Activated CD8-positive, alpha-beta memory T cell treated with anti-CD3 and anti-CD28 coated beads, Interleukin-2, amount 10 ng/mL, durations not matched to agents 7 days and 5 days (primary cell): Measurements from ENCODE around the gene PEA15. TPM values are rescaled to one million over a fixed set of nuclear protein-coding genes. Genes with fewer than 3 reads are reported as not detected.

Source experiments
- ATAC-seq: fragments of 150-1000 bp; cut with Tn5 transposase; one replicate; pipeline ENCODE4 v1.10.0; 2021; ENCODE audit warnings: moderate library complexity
- CTCF ChIA-PET: fragments of 350-600 bp; sonication (Branson Sonifier 250); formaldehyde crosslinking; loops from one replicate; lab custom pipeline; 2021; ENCODE audit warnings: antibody characterized with exemption; lab: Charles Lee
- DNase-seq: peaks from one replicate; pipeline ENCODE4 v3.0.0-alpha.2; 2020
- H3K27ac Mint-ChIP-seq: one replicate; pipeline ENCODE4 v1.8.0; 2021; ENCODE audit warnings: mild to moderate bottlenecking, mixed read lengths
- H3K27me3 Mint-ChIP-seq: one replicate; pipeline ENCODE4 v1.8.0; 2021; ENCODE audit warnings: mixed read lengths
- H3K36me3 Mint-ChIP-seq: one replicate; pipeline ENCODE4 v1.8.0; 2021; ENCODE audit warnings: mild to moderate bottlenecking, mixed read lengths
- H3K4me1 Mint-ChIP-seq: one replicate; pipeline ENCODE4 v1.8.0; 2021; ENCODE audit warnings: mixed read lengths
- H3K4me3 Mint-ChIP-seq: one replicate; pipeline ENCODE4 v1.8.0; 2021; ENCODE audit warnings: mild to moderate bottlenecking, moderate library complexity, mixed read lengths
- H3K9me3 Mint-ChIP-seq: one replicate; pipeline ENCODE4 v1.8.0; 2022; ENCODE audit warnings: low read depth, mixed read lengths
- total RNA-seq, 2 experiments: library from RNA; stranded (reverse); gene quantifications; one replicate each; pipeline ENCODE4 v1.2.3, GENCODE V29; 2021

Gene PEA15
- total RNA-seq, 2 experiments from 2014 or later = 36.0 to 43.2 TPM

DNA sequence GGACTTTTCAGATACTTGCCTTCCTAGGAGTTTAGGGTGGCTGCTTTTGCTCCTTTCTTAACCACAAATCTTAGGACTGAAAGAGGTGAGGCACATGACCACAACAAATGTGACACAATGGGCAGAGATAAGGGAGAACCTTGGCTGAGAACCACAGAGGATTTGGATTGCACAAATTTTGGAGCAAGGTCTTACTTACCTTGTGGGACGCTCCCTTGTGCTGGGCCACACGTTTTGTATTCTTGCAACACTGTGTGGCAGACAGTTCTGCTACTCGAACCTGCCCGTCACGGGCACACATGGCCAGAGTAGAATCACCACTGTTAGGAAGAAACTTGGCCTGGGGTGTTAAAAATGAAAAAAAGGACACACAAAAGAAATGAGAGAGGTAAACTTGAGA is 33.2 kb downstream of the PEA15 start:
- ATAC-seq (no peak), DNase-seq (no peak)
- Mint-ChIP-seq H3K27ac (no peak overlapping the region), H3K4me3 (no peak overlapping the region), H3K36me3 (peaks cover 38% of the 10 kb centered on the region), H3K4me1 (peaks cover 2% of the 10 kb centered on the region), H3K27me3 (no peaks in the 10 kb centered on the region), H3K9me3 (no peaks in the 10 kb centered on the region)
- CTCF ChIA-PET = interaction anchor here (1.4 to 7.3 kb wide), 2 partner anchors 14 to 153 kb away, joined by 5 to 31 read pairs; no protein-coding TSS in a partner anchor

DNA sequence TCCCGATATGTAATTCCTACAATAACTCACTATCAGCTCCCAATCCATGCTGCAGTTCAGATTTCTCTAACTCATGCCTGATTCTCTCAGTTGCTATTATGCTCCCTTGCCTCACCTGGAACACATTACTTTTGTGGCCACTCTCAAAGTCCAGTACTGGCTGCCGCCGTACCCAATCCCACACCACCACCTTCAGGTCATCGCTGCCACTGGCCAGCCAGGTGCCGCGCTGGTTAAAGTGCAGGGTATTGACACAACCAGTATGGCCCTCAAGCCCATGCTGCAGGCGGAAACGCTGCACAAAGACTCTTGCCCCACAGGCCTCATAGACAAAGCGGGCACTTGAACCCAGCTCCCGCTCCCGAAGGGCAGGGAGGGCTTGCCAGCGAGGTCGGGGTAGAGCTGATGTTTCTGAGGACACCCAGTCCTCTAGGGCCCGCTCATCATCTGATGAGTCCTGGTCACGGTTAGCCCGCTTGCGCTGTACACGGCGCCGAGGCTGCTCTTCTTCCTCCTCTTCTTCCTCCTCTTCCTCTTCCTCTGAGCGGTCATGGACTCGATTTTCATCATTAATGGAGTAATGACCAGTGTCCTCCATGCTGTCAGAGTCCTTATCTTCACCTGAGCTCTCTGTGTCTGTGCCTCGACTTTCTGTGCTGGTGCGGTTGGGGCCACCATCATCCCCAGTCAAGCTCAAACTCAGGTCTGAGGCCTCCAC is 34.6 kb downstream of the PEA15 start:
- Mint-ChIP-seq H3K9me3 (no peaks in the 10 kb centered on the region), H3K4me3 (no peak overlapping the region), H3K27me3 (no peaks in the 10 kb centered on the region), H3K4me1 (peaks cover 2% of the 10 kb centered on the region), H3K27ac (no peak overlapping the region), H3K36me3 (peaks cover 32% of the 10 kb centered on the region)
- ATAC-seq = no peak
- CTCF ChIA-PET = interaction anchor here (1.4 to 7.3 kb wide), 4 partner anchors 11 to 154 kb away, joined by 3 to 31 read pairs (median 6); no protein-coding TSS in a partner anchor
- no peak for DNase-seq

DNA sequence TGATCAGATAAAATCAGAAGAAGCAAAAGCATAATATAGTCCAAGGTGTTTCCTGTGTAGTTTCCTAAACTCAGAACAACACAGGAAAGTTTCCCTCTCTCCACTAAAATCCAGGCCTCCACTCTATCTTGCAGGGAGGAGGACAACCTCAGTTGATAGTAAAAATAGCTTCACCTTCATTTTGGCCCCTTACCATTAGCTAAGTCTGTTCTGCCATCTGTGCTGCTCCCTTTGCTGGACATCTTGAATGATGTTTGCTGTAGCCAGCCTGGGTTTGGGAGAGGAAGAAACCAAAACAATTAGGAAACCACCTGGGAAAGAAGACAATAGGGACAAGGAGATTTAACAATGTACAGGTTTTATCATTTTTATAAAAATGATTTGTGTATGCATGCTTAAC is 38.6 kb downstream of the PEA15 start:
- DNase-seq (no peak), ATAC-seq (no peak)
- no peak overlapping the region for H3K4me3 Mint-ChIP-seq
- CTCF ChIA-PET = interaction anchor here (0.8 to 1.5 kb wide), 5 partner anchors 8 to 236 kb away, joined by 3 to 9 read pairs (median 3); no protein-coding TSS in a partner anchor
- H3K27me3 Mint-ChIP-seq = no peaks in the 10 kb centered on the region
- no peaks in the 10 kb centered on the region for H3K4me1 Mint-ChIP-seq
- no peaks in the 10 kb centered on the region for H3K9me3 Mint-ChIP-seq
- H3K36me3 Mint-ChIP-seq = peaks cover 15% of the 10 kb centered on the region
- no peak overlapping the region for H3K27ac Mint-ChIP-seq

DNA sequence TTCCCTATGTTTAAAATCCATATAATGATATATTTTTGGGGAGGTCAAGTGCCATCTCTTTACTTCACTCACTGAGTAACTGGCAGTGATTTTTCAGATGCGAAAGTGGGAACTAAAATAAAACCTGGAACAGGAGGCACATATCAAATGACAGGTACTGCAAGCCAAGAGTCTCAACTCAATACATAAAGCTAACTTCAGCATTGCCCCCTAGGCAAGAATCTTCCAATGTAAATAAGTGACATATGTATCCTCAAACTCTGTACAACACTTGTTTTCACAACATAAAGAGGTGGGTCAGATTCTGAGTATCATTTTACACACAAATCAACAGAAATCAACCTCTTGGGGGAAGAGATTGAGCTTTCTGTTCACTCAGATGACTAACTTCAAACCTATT is 39.0 kb downstream of the PEA15 start:
- CTCF ChIA-PET = interaction anchor here (0.5 to 1.5 kb wide), 6 partner anchors 8 to 236 kb away, joined by 3 to 9 read pairs (median 3); no protein-coding TSS in a partner anchor
- no peaks in the 10 kb centered on the region for H3K27me3 Mint-ChIP-seq
- no peaks in the 10 kb centered on the region for H3K9me3 Mint-ChIP-seq
- DNase-seq (no peak), ATAC-seq (no peak)
- no peak overlapping the region for H3K27ac Mint-ChIP-seq
- peaks cover 15% of the 10 kb centered on the region for H3K36me3 Mint-ChIP-seq
- no peaks in the 10 kb centered on the region for H3K4me1 Mint-ChIP-seq
- no peak overlapping the region for H3K4me3 Mint-ChIP-seq

DNA sequence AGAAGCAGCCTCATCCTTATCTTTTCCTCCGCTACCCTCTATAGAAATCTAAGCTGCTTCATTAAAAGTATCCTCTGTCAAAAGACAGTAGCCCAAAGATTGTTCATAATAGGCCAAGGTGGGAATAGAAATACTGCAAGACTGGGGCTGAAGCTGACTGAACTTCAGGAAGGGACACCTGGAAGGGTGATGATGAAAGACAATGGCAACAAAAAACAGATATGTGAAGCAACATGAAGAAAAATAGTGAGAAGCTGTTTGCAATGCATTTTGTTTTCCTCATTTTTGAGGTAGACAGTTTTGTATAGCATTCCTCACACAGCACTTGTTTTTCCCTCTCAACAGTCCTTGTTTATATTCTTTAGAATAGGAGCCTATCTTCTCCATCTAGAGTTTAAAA is 40.2 kb downstream of the PEA15 start:
- Mint-ChIP-seq H3K9me3 (no peaks in the 10 kb centered on the region), H3K27me3 (no peaks in the 10 kb centered on the region), H3K27ac (no peak overlapping the region), H3K4me1 (no peaks in the 10 kb centered on the region), H3K4me3 (no peak overlapping the region), H3K36me3 (peaks cover 12% of the 10 kb centered on the region)
- DNase-seq (no peak), ATAC-seq (no peak)
- CTCF ChIA-PET = no interaction called here

DNA sequence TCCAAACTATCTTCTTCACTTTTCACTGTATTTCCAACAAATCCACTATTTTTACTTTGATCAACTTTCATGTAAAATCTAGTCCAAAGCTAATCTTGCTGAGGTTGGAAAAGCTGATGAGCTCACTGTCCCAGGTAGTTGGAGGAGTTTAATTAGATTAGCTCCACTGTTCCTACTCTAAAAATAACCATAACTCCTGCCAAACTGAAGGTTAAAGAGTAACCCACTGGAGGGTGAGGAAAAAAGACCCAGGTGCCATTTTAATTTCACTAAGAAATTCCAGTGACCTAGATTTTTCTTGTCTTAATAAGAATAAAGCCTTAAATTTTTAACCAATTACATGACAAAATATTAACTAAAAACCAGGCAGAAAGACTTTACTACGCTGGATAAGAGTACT is 41.9 kb downstream of the PEA15 start:
- no peaks in the 10 kb centered on the region for H3K9me3 Mint-ChIP-seq
- DNase-seq (no peak), ATAC-seq (no peak)
- no peak overlapping the region for H3K27ac Mint-ChIP-seq
- peaks cover 3% of the 10 kb centered on the region for H3K4me1 Mint-ChIP-seq
- no peaks in the 10 kb centered on the region for H3K27me3 Mint-ChIP-seq
- no peak overlapping the region for H3K4me3 Mint-ChIP-seq
- peaks cover 11% of the 10 kb centered on the region for H3K36me3 Mint-ChIP-seq
- CTCF ChIA-PET = interaction anchor here (0.5 to 1.4 kb wide), 2 partner anchors 54 to 173 kb away, joined by 3 to 4 read pairs; no protein-coding TSS in a partner anchor

DNA sequence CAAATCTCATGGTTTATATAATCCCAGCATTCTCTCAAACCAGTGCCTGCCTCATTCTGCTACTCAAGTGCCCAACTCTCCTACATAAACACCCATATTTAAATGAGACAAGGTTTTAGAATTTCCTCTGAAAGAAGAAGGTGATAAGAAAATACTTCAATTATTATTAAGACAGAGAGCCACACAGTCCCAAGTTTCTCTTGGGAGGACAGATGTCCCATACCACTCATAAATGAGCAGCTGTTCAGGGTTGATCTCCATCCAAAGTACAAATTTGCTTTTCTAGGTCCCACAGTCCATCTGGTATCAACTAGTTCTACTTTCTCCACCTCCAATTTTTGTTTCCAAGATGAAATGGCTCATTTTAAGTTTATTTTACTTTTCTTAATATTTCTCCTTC is 45.8 kb downstream of the PEA15 start:
- DNase-seq (no peak), ATAC-seq (no peak)
- Mint-ChIP-seq H3K9me3 (no peaks in the 10 kb centered on the region), H3K4me3 (no peak overlapping the region), H3K36me3 (peaks cover 10% of the 10 kb centered on the region), H3K27ac (no peak overlapping the region), H3K27me3 (no peaks in the 10 kb centered on the region), H3K4me1 (peaks cover 4% of the 10 kb centered on the region)
- CTCF ChIA-PET = interaction anchor here (1.0 to 5.3 kb wide), 12 partner anchors 9 to 166 kb away, joined by 3 to 47 read pairs (median 12); partner anchors contain the start of gene IGSF8

DNA sequence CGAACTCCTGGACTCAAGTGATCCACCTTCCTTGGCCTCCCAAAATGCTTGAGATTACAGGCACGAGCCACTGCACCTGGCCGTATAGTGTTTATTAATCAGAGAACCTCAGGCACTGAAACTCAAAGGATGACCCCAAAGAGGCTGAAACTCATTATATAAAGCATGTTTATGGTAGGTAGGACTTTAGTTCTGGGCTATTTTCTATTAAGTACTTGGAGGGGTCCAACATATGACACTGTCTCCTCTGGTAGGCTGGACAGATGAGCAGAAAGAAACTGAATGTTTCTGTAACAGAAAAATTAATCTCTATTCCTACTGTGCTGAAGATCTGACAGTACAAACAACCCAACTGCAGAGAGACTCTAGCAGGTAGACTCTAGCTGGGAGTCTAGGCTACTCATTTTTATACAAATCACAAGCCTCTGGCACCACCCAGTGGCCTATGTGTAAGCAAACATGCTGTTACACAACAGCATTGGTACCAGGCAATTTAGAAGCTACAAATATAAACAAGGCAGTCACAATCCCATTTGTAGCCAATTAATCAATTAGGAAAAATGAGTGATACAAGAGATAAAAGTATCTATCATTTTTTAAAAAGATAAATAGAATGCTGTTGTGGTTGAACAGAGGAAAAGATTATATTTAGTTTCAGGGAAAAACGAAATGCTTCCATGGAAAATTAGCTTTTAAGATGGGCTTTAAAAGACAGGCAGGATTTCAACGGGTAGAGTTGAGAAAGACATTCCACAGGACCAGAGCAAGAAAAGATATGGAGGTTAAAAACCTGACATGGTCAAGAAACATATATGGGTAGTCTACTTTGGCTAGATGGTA is 46.7 kb downstream of the PEA15 start:
- Mint-ChIP-seq H3K36me3 (peaks cover 10% of the 10 kb centered on the region), H3K4me3 (no peak overlapping the region), H3K4me1 (peaks cover 11% of the 10 kb centered on the region), H3K27ac (no peak overlapping the region), H3K9me3 (no peaks in the 10 kb centered on the region), H3K27me3 (no peaks in the 10 kb centered on the region)
- CTCF ChIA-PET = interaction anchor here (0.6 to 5.3 kb wide), 36 partner anchors 8 to 205 kb away, joined by 3 to 47 read pairs (median 4); partner anchors contain the start of genes CASQ1, DCAF8, IGSF8 and PEA15
- peak; percentile 92 for ATAC-seq
- DNase-seq = peak; percentile 74

DNA sequence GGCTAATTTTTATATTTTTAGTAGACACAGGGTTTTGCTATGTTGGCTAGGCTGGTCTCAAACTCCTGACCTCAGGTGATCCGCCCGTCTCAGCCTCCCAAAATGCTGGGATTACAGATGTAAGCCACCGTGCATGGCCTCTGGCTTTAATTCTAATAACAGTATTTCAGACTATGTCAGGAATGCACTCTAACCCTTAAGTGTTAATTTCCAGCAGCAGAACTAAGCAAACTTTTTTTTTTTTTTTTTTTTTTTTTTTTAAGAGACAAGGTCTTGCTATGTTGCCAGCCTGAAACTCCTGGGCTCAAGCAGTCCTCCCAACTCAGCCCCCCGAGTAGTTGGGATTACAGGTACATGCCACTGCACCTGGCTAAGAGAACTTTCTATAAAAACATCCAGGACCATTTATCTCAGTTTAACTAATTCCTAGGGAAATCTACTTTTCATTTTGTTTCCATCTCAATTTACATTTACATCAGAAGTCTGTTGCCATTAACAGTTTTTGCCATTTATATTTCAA is 50.7 kb downstream of the PEA15 start:
- no peak overlapping the region for H3K27ac Mint-ChIP-seq
- H3K9me3 Mint-ChIP-seq = no peaks in the 10 kb centered on the region
- CTCF ChIA-PET = interaction anchor here (0.7 to 4.3 kb wide), 3 partner anchors 35 to 124 kb away, joined by 3 to 46 read pairs (median 4); partner anchors contain the start of gene CASQ1
- no peaks in the 10 kb centered on the region for H3K27me3 Mint-ChIP-seq
- no peak for ATAC-seq
- H3K4me3 Mint-ChIP-seq = no peak overlapping the region
- no peak for DNase-seq
- peaks cover 24% of the 10 kb centered on the region for H3K36me3 Mint-ChIP-seq
- peaks cover 35% of the 10 kb centered on the region for H3K4me1 Mint-ChIP-seq

DNA sequence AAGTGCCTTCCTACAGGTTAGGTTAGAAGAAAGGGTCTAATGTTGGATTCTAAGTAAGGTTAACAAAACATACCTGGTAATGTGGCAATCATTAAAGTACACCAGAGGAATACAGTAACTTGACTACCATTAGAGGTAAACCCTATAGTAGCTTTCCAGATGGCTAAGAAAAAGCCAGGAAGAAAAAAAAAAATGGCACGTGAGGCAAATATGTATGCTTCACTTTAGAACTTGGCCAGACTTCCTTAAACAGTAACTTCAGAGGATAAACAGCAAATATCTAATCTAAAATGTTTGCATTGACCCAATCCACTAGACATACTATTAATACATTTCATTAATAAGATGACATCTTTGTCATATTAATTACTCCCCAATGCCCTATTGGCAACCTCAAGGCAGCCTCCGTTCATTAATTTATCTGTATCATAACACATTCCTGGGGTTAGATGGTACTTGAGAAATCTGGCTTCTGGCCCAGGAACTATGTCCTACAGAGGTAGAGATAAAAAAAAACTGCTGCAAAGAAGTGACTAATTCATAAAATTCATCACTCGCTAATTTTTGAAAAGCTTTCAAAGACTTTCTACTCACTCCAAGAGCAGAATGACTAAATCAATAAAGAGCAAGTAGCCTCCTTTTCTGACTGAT is 51.3 kb downstream of the PEA15 start:
- no peak overlapping the region for H3K27ac Mint-ChIP-seq
- H3K4me3 Mint-ChIP-seq = no peak overlapping the region
- CTCF ChIA-PET = interaction anchor here (0.7 to 3.1 kb wide), 3 partner anchors 14 to 125 kb away, joined by 3 to 14 read pairs (median 3); no protein-coding TSS in a partner anchor
- H3K27me3 Mint-ChIP-seq = no peaks in the 10 kb centered on the region
- DNase-seq = no peak
- peaks cover 41% of the 10 kb centered on the region for H3K4me1 Mint-ChIP-seq
- no peak for ATAC-seq
- no peaks in the 10 kb centered on the region for H3K9me3 Mint-ChIP-seq
- H3K36me3 Mint-ChIP-seq = peaks cover 25% of the 10 kb centered on the region

DNA sequence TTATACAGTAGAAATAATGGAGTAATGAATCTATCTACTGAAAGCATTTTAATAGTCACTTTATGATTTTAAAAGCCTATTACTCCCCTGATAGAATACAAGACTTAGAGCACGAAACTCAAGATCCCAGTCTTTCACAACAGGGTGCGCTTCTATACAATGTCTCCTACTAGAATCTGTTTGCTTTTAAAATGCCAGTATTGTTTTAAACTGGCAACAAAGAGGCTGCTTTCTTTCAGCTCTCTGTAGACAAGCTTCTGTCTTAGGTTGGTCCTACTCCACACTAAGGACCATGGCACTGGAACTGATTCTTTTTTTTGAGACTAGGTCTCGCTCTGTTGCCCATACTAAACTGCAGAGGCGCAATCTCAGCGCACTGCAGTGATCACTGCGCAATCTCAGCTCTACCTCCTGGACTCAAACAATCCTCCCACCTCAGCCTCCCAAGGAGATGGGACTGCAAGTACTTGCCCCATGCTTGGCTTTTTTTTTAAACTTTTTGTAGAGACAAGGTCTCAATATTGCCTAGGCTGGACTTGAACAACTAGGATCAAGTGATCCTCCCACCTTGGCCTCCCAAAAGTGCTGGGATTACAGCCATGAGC is 52.3 kb downstream of the PEA15 start:
- DNase-seq (no peak), ATAC-seq (no peak)
- H3K4me3 Mint-ChIP-seq = no peak overlapping the region
- H3K36me3 Mint-ChIP-seq = peaks cover 22% of the 10 kb centered on the region
- CTCF ChIA-PET = interaction anchor here (1.2 to 3.1 kb wide), 3 partner anchors 15 to 61 kb away, joined by 3 to 14 read pairs (median 3); no protein-coding TSS in a partner anchor
- H3K9me3 Mint-ChIP-seq = no peaks in the 10 kb centered on the region
- H3K4me1 Mint-ChIP-seq = peaks cover 38% of the 10 kb centered on the region
- H3K27me3 Mint-ChIP-seq = no peaks in the 10 kb centered on the region
- no peak overlapping the region for H3K27ac Mint-ChIP-seq

DNA sequence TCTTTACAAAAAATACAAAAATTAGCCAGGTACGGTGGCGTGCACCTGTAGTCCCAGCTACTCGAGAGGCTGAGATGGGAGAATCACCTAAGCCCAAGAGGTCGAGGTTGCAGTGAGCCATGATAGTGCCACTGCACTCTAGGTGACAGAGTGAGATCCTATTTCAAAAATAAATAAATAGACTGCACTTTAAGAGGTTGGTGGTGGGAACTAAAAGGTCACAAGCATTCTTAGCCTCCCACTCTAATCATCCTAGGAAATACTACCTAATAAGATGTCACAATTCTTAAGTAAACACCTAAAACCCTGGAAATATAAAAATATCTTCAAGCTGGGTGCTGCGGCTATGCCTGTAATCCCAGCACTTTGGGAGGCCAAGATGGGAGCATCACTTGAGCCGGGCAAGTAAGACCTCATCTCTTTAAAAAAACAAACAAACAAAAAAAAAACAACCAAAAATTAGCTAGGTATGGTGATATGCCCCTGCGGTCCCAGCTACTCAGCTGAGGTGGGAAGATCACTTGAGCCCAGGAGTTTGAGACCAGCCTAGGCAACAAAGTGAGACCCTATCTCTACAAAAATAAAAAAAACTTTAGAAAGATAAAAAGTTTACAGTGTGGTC is 53.1 kb downstream of the PEA15 start:
- Mint-ChIP-seq H3K9me3 (no peaks in the 10 kb centered on the region), H3K27me3 (no peaks in the 10 kb centered on the region), H3K36me3 (peaks cover 20% of the 10 kb centered on the region), H3K4me3 (no peak overlapping the region), H3K27ac (no peak overlapping the region), H3K4me1 (peaks cover 42% of the 10 kb centered on the region)
- ATAC-seq (no peak), DNase-seq (no peak)
- CTCF ChIA-PET = interaction anchor here (1.2 to 3.1 kb wide), 4 partner anchors 16 to 157 kb away, joined by 3 to 14 read pairs (median 5); no protein-coding TSS in a partner anchor
